Common myeloid progenitor, CD34-positive (primary cell): ENCODE data around the gene METTL25. TPM values are rescaled to one million over a fixed set of nuclear protein-coding genes. Genes with fewer than 3 reads are reported as not detected.

ENCODE experiments used
- CTCF ChIA-PET: fragments of 350-600 bp; sonication (Branson Sonifier 250); formaldehyde crosslinking; loops from one replicate; lab custom pipeline; 2021; ENCODE audit warnings: antibody characterized with exemption; lab: Charles Lee
- POLR2A ChIA-PET: fragments of 350-600 bp; sonication (Branson Sonifier 250); formaldehyde crosslinking; loops from one replicate; lab custom pipeline; 2021; ENCODE audit warnings: antibody characterized with exemption; lab: Charles Lee
- DNase-seq, 3 donors: peaks; one replicate each; pipeline versions ENCODE4 v3.0.0 to v3.0.0-alpha.2; 2013
- H3K27ac ChIP-seq, 2 experiments: 1 replicate in 1 of 2; 2 replicates in 1 of 2; pipeline ENCODE4 v1.7.0; 2013; ENCODE audit warnings: inconsistent platforms in 2 of 2, low read length in 2 of 2, mild to moderate bottlenecking in 2 of 2, low read depth in 1 of 2, moderate library complexity in 1 of 2; ENCODE audit not compliant: severe bottlenecking in 2 of 2, insufficient read depth in 1 of 2, poor library complexity in 1 of 2
- H3K27me3 ChIP-seq, 5 experiments: replicated peaks in 2 of 5; 1 replicate in 3 of 5; 2 replicates in 2 of 5; pipeline versions ENCODE4 v1.6.1 to v1.7.0; 2013; ENCODE audit warnings: low read length in 4 of 5, mild to moderate bottlenecking in 2 of 5, moderate library complexity in 2 of 5, inconsistent platforms in 1 of 5; ENCODE audit not compliant: insufficient read depth in 5 of 5, control insufficient read depth in 4 of 5
- H3K36me3 ChIP-seq, 4 experiments: 1 replicate in 2 of 4; 2 replicates in 2 of 4; pipeline versions ENCODE4 v1.6.1 to v1.7.0; 2013; ENCODE audit warnings: low read length in 3 of 4, control low read depth in 1 of 4, mild to moderate bottlenecking in 1 of 4; ENCODE audit not compliant: control insufficient read depth in 4 of 4, insufficient read depth in 4 of 4
- H3K4me1 ChIP-seq, 4 experiments: 1 replicate in 3 of 4; 2 replicates in 1 of 4; pipeline versions ENCODE4 v1.6.1 to v1.7.1; 2013; ENCODE audit warnings: low read length in 3 of 4, mild to moderate bottlenecking in 3 of 4, control low read depth in 1 of 4, inconsistent platforms in 1 of 4, moderate library complexity in 1 of 4; ENCODE audit not compliant: control insufficient read depth in 4 of 4, insufficient read depth in 4 of 4; ENCODE audit errors: control extremely low read depth in 1 of 4
- H3K4me3 ChIP-seq, 7 experiments: 1 replicate in 4 of 7; 2 replicates in 3 of 7; pipeline versions ENCODE4 v1.5.1 to v1.7.0; 2013; ENCODE audit warnings: mild to moderate bottlenecking in 7 of 7, low read length in 6 of 7, moderate library complexity in 6 of 7, inconsistent platforms in 2 of 7, low read depth in 2 of 7, control low read depth in 1 of 7; ENCODE audit not compliant: insufficient read depth in 4 of 7, control insufficient read depth in 1 of 7; ENCODE audit errors: extremely low read depth in 1 of 7
- H3K9me3 ChIP-seq, 5 experiments: 1 replicate in 4 of 5; 2 replicates in 1 of 5; pipeline versions ENCODE4 v1.6.1 to v1.7.1; 2013; ENCODE audit warnings: low read length in 4 of 5, mild to moderate bottlenecking in 2 of 5, inconsistent platforms in 1 of 5, low read depth in 1 of 5, moderate library complexity in 1 of 5; ENCODE audit not compliant: control insufficient read depth in 4 of 5, insufficient read depth in 2 of 5; ENCODE audit errors: control extremely low read depth in 1 of 5
- WGBS: methylation state at CpG from one replicate; pipeline ENCODE4 v1.1.5; 2013; ENCODE audit not compliant: insufficient coverage; 5-methylcytosine and 5-hydroxymethylcytosine counted together
- polyA plus RNA-seq: library from polyadenylated mRNA; unstranded; fragments of 120-200 nt; gene quantifications from one replicate; pipeline ENCODE4 v1.2.1, GENCODE V29; 2013

The METTL25 gene
- 8.1 TPM for polyA plus RNA-seq

GRCh38 chr12:82358200-82359114 lies at the start of gene METTL25, which contains the start of gene CCDC59:
Gene METTL25, plus strand, starts transcription at chr12:82358529. Its CDS starts 37 bp downstream, at chr12:82358566.
Gene CCDC59, minus strand, starts transcription at chr12:82358387. Its CDS starts 11 bp downstream, at chr12:82358376.
- ChIA-PET CTCF (interaction anchor here (0.6 to 2.0 kb wide), 5 partner anchors 10 to 883 kb away, joined by 3 to 10 read pairs (median 5); partner anchors contain the start of gene TMTC2), POLR2A (no interaction called here)
- peak within 1 kb of the TSS; percentile 98 to 99 for H3K27ac ChIP-seq
- H3K4me1 ChIP-seq: peaks cover 12 to 24% (median 16%) of the 10 kb centered on the region in 4 experiments
- H3K36me3 ChIP-seq: peaks cover 0 to 27% (median 9%) of the 10 kb centered on the region in 4 experiments
- H3K27me3 ChIP-seq: no peaks in the 10 kb centered on the region
- peak within 1 kb of the TSS; percentile 89 to 100 (median 99) for H3K4me3 ChIP-seq
- WGBS: 0% methylated on average over 54 of the region's 61 CpGs
- DNase-seq: peak; percentile 99
- H3K9me3 ChIP-seq: no peaks in the 10 kb centered on the region

- H3K27me3 ChIP-seq: no peaks in the 10 kb centered on the region
- H3K36me3 ChIP-seq: no peaks in the 10 kb centered on the region
- H3K4me1 ChIP-seq: no peaks in the 10 kb centered on the region
- POLR2A ChIA-PET: no interaction called here
- DNase-seq: no peak
- no peaks in the 10 kb centered on the region for H3K9me3 ChIP-seq
- H3K4me3 ChIP-seq: no peak overlapping the region
- CTCF ChIA-PET: no interaction called here
- no peak overlapping the region for H3K27ac ChIP-seq
- WGBS: 57% methylated on average over 6 of the region's 8 CpGs
These were observed 43.9 kb upstream of the METTL25 start for GRCh38 chr12:82314406-82314892.

GRCh38 chr12:82319276-82319675 lies 39.1 kb upstream of the METTL25 start:
- Histone ChIP-seq H3K27ac (no peak overlapping the region), H3K36me3 (no peaks in the 10 kb centered on the region), H3K27me3 (no peaks in the 10 kb centered on the region), H3K4me3 (no peak overlapping the region), H3K9me3 (no peaks in the 10 kb centered on the region), H3K4me1 (no peaks in the 10 kb centered on the region)
- CTCF ChIA-PET: no interaction called here
- no peak for DNase-seq
- POLR2A ChIA-PET: no interaction called here
- WGBS: no CpG with 5 or more reads among the region's 1 CpG

- Histone ChIP-seq H3K27me3 (peaks cover 0 to 4% (median 2%) of the 10 kb centered on the region in 5 experiments), H3K9me3 (no peaks in the 10 kb centered on the region), H3K4me3 (no peak overlapping the region), H3K27ac (no peak overlapping the region), H3K36me3 (no peaks in the 10 kb centered on the region), H3K4me1 (no peaks in the 10 kb centered on the region)
- ChIA-PET CTCF (interaction anchor here (1.0 to 1.5 kb wide), 2 partner anchors 680 to 682 kb away, joined by 3 to 4 read pairs; no protein-coding TSS in a partner anchor), POLR2A (no interaction called here)
- no CpG with 5 or more reads among the region's 4 CpGs for WGBS
- DNase-seq: no peak
These were observed 32.6 kb upstream of the METTL25 start for GRCh38 chr12:82325540-82326336.

- no peak overlapping the region for H3K27ac ChIP-seq
- WGBS: no CpG with 5 or more reads among the region's 1 CpG
- ChIA-PET CTCF (interaction anchor here (1.5 kb wide), 1 partner anchor 683 kb away, joined by 4 read pairs; no protein-coding TSS in a partner anchor), POLR2A (no interaction called here)
- peaks cover 0 to 4% (median 2%) of the 10 kb centered on the region in 5 experiments for H3K27me3 ChIP-seq
- H3K4me3 ChIP-seq: no peak overlapping the region
- DNase-seq: peak; percentile 12 to 45 (median 28)
- no peaks in the 10 kb centered on the region for H3K4me1 ChIP-seq
- no peaks in the 10 kb centered on the region for H3K9me3 ChIP-seq
- H3K36me3 ChIP-seq: no peaks in the 10 kb centered on the region
These were observed 31.3 kb upstream of the METTL25 start for GRCh38 chr12:82326905-82327503.

GRCh38 chr12:82327861-82328260 lies 30.5 kb upstream of the METTL25 start:
- H3K27me3 ChIP-seq: peaks cover 0 to 4% (median 2%) of the 10 kb centered on the region in 5 experiments
- no peak overlapping the region for H3K4me3 ChIP-seq
- CTCF ChIA-PET: no interaction called here
- WGBS: no CpG with 5 or more reads among the region's 1 CpG
- H3K36me3 ChIP-seq: no peaks in the 10 kb centered on the region
- no peaks in the 10 kb centered on the region for H3K9me3 ChIP-seq
- H3K27ac ChIP-seq: no peak overlapping the region
- POLR2A ChIA-PET: no interaction called here
- no peak for DNase-seq
- H3K4me1 ChIP-seq: no peaks in the 10 kb centered on the region
